GM12878 (cell line): ENCODE results near the gene ELOA. TPM values are rescaled to one million over a fixed set of nuclear protein-coding genes. Genes with fewer than 3 reads are reported as not detected.
A peak's percentile ranks its signal among the peaks of the same experiment; 100 is the strongest.

ENCODE experiments used
- ATAC-seq: fragments of 200-7000 bp; cut with Tn5 transposase; 3 replicates; pipeline ENCODE4 v1.9.1; 2020; ENCODE audit warnings: mild to moderate bottlenecking, moderate library complexity
- BruUV-seq: library from RNA; stranded (reverse); fragments of 400-500 nt; replicated peaks from 2 replicates; lab custom pipeline; 2021; lab: Mats Ljungman, UMichigan
- CTCF ChIA-PET: fragments of 300-600 bp; sonication (Branson Sonifier 250); formaldehyde crosslinking; extraction: SDS; loops from one replicate; lab custom pipeline; 2021; ENCODE audit warnings: inconsistent platforms; lab: Yijun Ruan, JAX
- POLR2A ChIA-PET: fragments of 350-600 bp; formaldehyde crosslinking; extraction: SDS; loops from one replicate; lab custom pipeline; 2021; ENCODE audit warnings: inconsistent platforms; lab: Charles Lee
- RAD21 ChIA-PET: fragments of 300-600 bp; sonication (Branson Sonifier 250); formaldehyde crosslinking; loops from one replicate; lab custom pipeline; 2023; ENCODE audit warnings: antibody characterized with exemption; ENCODE audit not compliant: unreplicated experiment; lab: Charles Lee
- SMC1A ChIA-PET: fragments of 300-600 bp; sonication (Branson Sonifier 250); formaldehyde crosslinking; loops from one replicate; lab custom pipeline; 2023; ENCODE audit not compliant: unreplicated experiment, uncharacterized antibody; lab: Charles Lee
- DNase-seq: peaks from one replicate; pipeline ENCODE4 v3.0.0-alpha.2; 2011; ENCODE audit warnings: low read depth, low spot score
- FAIRE-seq: peaks from 3 replicates; lab custom pipeline; 2011; peaks lifted over from hg19 to GRCh38; lab: Jason Lieb, UNC
- H2AFZ ChIP-seq: 2 replicates; pipeline ENCODE4 v1.6.0; 2011; ENCODE audit warnings: low read depth, low read length, control low read depth; ENCODE audit not compliant: control insufficient read depth
- H3K27ac ChIP-seq: 2 replicates; pipeline ENCODE4 v1.5.1; 2011; ENCODE audit warnings: control low read depth; ENCODE audit not compliant: control insufficient read depth, insufficient read depth
- H3K27me3 ChIP-seq, 2 experiments: replicated peaks in 1 of 2; 2 replicates each; pipeline versions ENCODE4 v1.6.0 to v1.6.1; 2011; ENCODE audit warnings: low read length in 1 of 2; ENCODE audit not compliant: control insufficient read depth in 2 of 2, insufficient read depth in 2 of 2
- H3K36me3 ChIP-seq, 2 experiments: 2 replicates each; pipeline ENCODE4 v1.5.1; 2011; ENCODE audit warnings: low read length in 1 of 2; ENCODE audit not compliant: control insufficient read depth in 2 of 2, insufficient read depth in 2 of 2
- H3K4me1 ChIP-seq: 2 replicates; pipeline ENCODE4 v1.6.1; 2011; ENCODE audit warnings: mild to moderate bottlenecking, low read length, moderate library complexity, mixed read lengths; ENCODE audit not compliant: control insufficient read depth, insufficient read depth
- H3K4me2 ChIP-seq: 2 replicates; pipeline ENCODE4 v1.6.0; 2011; ENCODE audit warnings: control low read depth; ENCODE audit not compliant: control insufficient read depth, insufficient read depth
- H3K4me3 ChIP-seq: fragments of 200-600 bp; sonication (generic); 2 replicates; pipeline ENCODE4 v1.5.1; 2016
- H3K79me2 ChIP-seq: 2 replicates; pipeline ENCODE4 v1.6.0; 2011; ENCODE audit warnings: low read length; ENCODE audit not compliant: control insufficient read depth, insufficient read depth
- H3K9ac ChIP-seq: 2 replicates; pipeline ENCODE4 v1.8.0; 2011; ENCODE audit warnings: low read length, control low read depth, mixed read lengths; ENCODE audit not compliant: control insufficient read depth, insufficient read depth
- H3K9me3 ChIP-seq: replicated peaks from 3 replicates; pipeline ENCODE4 v1.5.1; 2011; ENCODE audit warnings: mild to moderate bottlenecking, low read length; ENCODE audit not compliant: control insufficient read depth, insufficient read depth
- H4K20me1 ChIP-seq: 2 replicates; pipeline ENCODE4 v1.6.0; 2011; ENCODE audit not compliant: control insufficient read depth, insufficient read depth
- BMI1 ChIP-seq: fragments of 450-650 bp; IDR thresholded peaks from 2 replicates; pipeline ENCODE4 v1.6.1; 2016; ENCODE audit warnings: mild to moderate bottlenecking, moderate library complexity, borderline replicate concordance
- CREM ChIP-seq: IDR thresholded peaks from 2 replicates; pipeline ENCODE4 v1.6.1; 2014; ENCODE audit warnings: antibody characterized with exemption, low read depth
- ESRRA ChIP-seq: IDR thresholded peaks from 2 replicates; pipeline ENCODE4 v1.6.1; 2012; ENCODE audit warnings: mild to moderate bottlenecking, low read length, improper control_type of control experiment
- MLLT1 ChIP-seq: fragments of 450-650 bp; IDR thresholded peaks from 2 replicates; pipeline ENCODE4 v1.6.1; 2016; ENCODE audit warnings: mild to moderate bottlenecking
- MXI1 ChIP-seq: fragments of 150-350 bp; IDR thresholded peaks from 2 replicates; pipeline ENCODE4 v1.6.1; 2011; ENCODE audit warnings: low read depth, mild to moderate bottlenecking, inconsistent platforms, low read length, improper control_type of control experiment
- NFIC ChIP-seq: IDR thresholded peaks from 2 replicates; pipeline ENCODE4 v1.6.1; 2012; ENCODE audit warnings: low read depth, mild to moderate bottlenecking, inconsistent platforms, low read length, moderate library complexity
- PAX5 ChIP-seq: IDR thresholded peaks from 2 replicates; pipeline ENCODE4 v1.6.1; 2011; ENCODE audit warnings: low read depth, low read length, borderline replicate concordance
- POLR2A ChIP-seq: IDR thresholded peaks from 2 replicates; pipeline ENCODE4 v1.6.1; 2011; ENCODE audit warnings: low read depth, mild to moderate bottlenecking, low read length
- RUNX3 ChIP-seq: IDR thresholded peaks from 2 replicates; pipeline ENCODE4 v1.6.1; 2012; ENCODE audit warnings: low read length, inconsistent platforms
- USF1 ChIP-seq: IDR thresholded peaks from 2 replicates; pipeline ENCODE4 v1.6.1; 2011; ENCODE audit warnings: borderline replicate concordance, low read depth, mild to moderate bottlenecking, moderate library complexity, mixed read lengths, low read length; ENCODE audit not compliant: insufficient read depth; ENCODE audit errors: extremely low read length
- YY1 ChIP-seq: IDR thresholded peaks from 2 replicates; pipeline ENCODE4 v1.6.1; 2011; ENCODE audit warnings: low read depth, mild to moderate bottlenecking, low read length
- WGBS: methylation state at CpG from one replicate; pipeline ENCODE4 v1.1.6; 2016; ENCODE audit warnings: low lambda C conversion rate; ENCODE audit not compliant: insufficient replicate concordance, insufficient coverage; ENCODE audit errors: missing lambda C conversion rate; 5-methylcytosine and 5-hydroxymethylcytosine counted together
- in situ Hi-C: fragments of 300-500 bp; cut with MboI; formaldehyde crosslinking; loops from 9 replicates; pipeline ENCODE4 v1.14.3; 2018; ENCODE audit warnings: mixed read lengths
- intact Hi-C: fragments of 100-400 bp; cut with micrococcal nuclease; formaldehyde crosslinking; loops from one replicate; pipeline ENCODE4 v1.14.2; 2022; ENCODE audit not compliant: unreplicated experiment
- polyA plus RNA-seq, 11 experiments: library from polyadenylated mRNA; depleted of rRNA in 4 of 11; unstranded in 6 of 11; stranded (reverse) in 5 of 11; fragments of >200 nt; fragmentation: Nextera tagmentation in 4 of 11; fragmentation: Illumina TruSeq in 1 of 11; extraction: Ambion mirVana in 4 of 11; extraction: Trizol in 1 of 11; gene quantifications; 1 replicate in 1 of 11; 2 replicates in 10 of 11; pipeline versions ENCODE4 v1.2.1 to v1.2.3, GENCODE V29; 2011 to 2016; ENCODE audit warnings: inconsistent platforms in 2 of 11, missing spikeins in 2 of 11, low read depth in 1 of 11
- total RNA-seq, 4 experiments: library from RNA; depleted of rRNA in 3 of 4; stranded (reverse); fragments of >200 nt in 3 of 4; fragmentation: Illumina TruSeq in 1 of 4; extraction: Trizol in 1 of 4; gene quantifications; 2 replicates each; pipeline versions ENCODE4 v1.2.1 to v1.2.3, GENCODE V29; 2013 to 2021

ELOA gene
- total and polyA plus RNA-seq, 10 of the 15 experiments (the other 5 are each of a cell fraction or from before 2014, with no cell fraction given): 20.1 to 63.6 (median 39.8) TPM

DNA sequence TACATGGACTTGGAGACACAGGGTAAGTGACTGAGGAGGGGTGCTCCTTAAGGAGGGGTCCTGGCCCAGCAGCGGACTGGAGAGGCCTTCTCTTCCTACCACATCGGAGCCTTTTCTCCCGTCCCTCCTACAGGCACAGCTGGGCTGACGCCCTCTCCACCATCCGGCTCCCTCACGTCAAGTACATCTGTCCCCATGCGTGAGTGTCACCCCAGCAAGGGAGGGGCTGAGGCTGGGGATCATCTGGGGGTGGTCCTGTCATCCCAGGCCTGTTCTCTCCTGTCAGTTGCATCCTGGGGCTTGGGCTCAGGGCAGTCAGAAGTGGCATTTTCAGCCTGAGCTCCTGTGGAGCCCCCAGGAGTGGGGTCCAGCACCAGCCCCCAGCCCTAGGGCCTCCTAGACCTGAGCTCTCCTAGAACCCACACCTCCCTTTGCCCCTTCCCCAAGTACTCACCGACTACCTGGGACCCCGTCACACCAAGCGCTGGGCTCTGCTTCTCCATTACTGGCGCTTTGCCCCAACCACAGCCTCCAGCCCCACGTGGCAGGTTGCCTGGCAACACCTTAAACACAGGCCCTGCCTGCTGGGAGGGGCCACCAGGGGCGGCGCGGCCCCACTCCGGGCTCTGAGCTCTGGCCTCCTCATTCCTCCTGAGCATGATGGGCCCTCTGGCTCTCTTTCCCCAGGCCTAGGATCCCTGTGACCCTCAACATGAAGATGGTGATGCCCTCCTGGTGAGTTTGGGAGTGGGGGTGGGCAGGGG is 49.9 kb downstream of the ELOA start:
- H3K4me1 ChIP-seq: 0 out of 2 replicates have a peak, but pooled peaks cover 5% of the 10 kb centered on the region
- H4K20me1 ChIP-seq: no peaks in the 10 kb centered on the region
- TF ChIP-seq ESRRA: no peak
- no peak for TF ChIP-seq YY1
- TF ChIP-seq NFIC: no peak
- no peak for TF ChIP-seq MLLT1
- peak; percentile 54; the same call in 1 of the 2 replicates for TF ChIP-seq MXI1
- TF ChIP-seq RUNX3: 0 out of 2 replicates have a peak, but pooled peaks have one; percentile 14
- TF ChIP-seq PAX5: no peak
- peak; percentile 73; the same call in 1 of the 2 replicates for TF ChIP-seq BMI1
- TF ChIP-seq POLR2A: peak; percentile 30; the same call in 1 of the 2 replicates
- TF ChIP-seq CREM: no peak
- peak; percentile 55 for TF ChIP-seq USF1
- intact Hi-C loops: no loop called here
- H3K36me3 ChIP-seq: peaks cover 4 to 16% of the 10 kb centered on the region in 2 experiments; a peak in 3 of 4 replicates
- ChIA-PET POLR2A (interaction anchor here (1.2 kb wide), 1 partner anchor 14 kb away, joined by 7 read pairs; no protein-coding TSS in a partner anchor), SMC1A (no interaction called here), CTCF (interaction anchor here (0.9 to 1.4 kb wide), 3 partner anchors 14 to 18 kb away, joined by 3 to 4 read pairs (median 3); no protein-coding TSS in a partner anchor), RAD21 (no interaction called here)
- 69% methylated on average over 16 of the region's 16 CpGs for WGBS
- no peak overlapping the region for H3K9ac ChIP-seq
- no peak overlapping the region for H3K4me2 ChIP-seq
- no TSS peak for BruUV-seq
- ATAC-seq (peak; percentile 37), FAIRE-seq (no peak), DNase-seq (no peak)
- no peak overlapping the region for H3K4me3 ChIP-seq
- no peaks in the 10 kb centered on the region for H3K9me3 ChIP-seq
- no peak overlapping the region for H2AFZ ChIP-seq
- peaks cover 23% of the 10 kb centered on the region for H3K79me2 ChIP-seq
- H3K27ac ChIP-seq: no peak overlapping the region
- in situ Hi-C loops: loop anchor here (25.0 kb wide), 1 partner anchor 1444 kb away; the partner anchor contains the start of genes RSRP1 and SYF2
- no peaks in the 10 kb centered on the region for H3K27me3 ChIP-seq
